ENCODE measurements around the gene ABCA3.

- no peak for TF ChIP-seq CTCF (IDR thresholded peaks at IDR 0.05)
- TF ChIP-seq EZH2 (IDR thresholded peaks at IDR 0.05; ENCODE audit: borderline replicate concordance, insufficient read depth, low read depth, low read length, poor library complexity, severe bottlenecking): no peak
These were observed 725 bp downstream of the ABCA3 start for GRCh38 chr16:2339521-2340484.

Data from B cell (primary cell).